Stimulated activated CD4-positive, alpha-beta T cell treated with anti-CD3 and anti-CD28 coated beads, Interleukin-15, amount 100 ng/mL, for 1 hour (primary cell): ENCODE results near the gene JAKMIP2.
A peak's percentile ranks its signal among the peaks of the same experiment; 100 is the strongest.
"Not testable (repeated sequence)": the region's sequence is repeated elsewhere in the genome, so short reads cannot be mapped to it uniquely, and the experiment has no call there.

Source experiments
- DNase-seq, 2 donors: peaks; one replicate each; pipeline ENCODE4 v3.0.0-alpha.2; 2020; ENCODE audit warnings: low read depth in 1 of 2, low spot score in 1 of 2

The JAKMIP2 gene

DNA sequence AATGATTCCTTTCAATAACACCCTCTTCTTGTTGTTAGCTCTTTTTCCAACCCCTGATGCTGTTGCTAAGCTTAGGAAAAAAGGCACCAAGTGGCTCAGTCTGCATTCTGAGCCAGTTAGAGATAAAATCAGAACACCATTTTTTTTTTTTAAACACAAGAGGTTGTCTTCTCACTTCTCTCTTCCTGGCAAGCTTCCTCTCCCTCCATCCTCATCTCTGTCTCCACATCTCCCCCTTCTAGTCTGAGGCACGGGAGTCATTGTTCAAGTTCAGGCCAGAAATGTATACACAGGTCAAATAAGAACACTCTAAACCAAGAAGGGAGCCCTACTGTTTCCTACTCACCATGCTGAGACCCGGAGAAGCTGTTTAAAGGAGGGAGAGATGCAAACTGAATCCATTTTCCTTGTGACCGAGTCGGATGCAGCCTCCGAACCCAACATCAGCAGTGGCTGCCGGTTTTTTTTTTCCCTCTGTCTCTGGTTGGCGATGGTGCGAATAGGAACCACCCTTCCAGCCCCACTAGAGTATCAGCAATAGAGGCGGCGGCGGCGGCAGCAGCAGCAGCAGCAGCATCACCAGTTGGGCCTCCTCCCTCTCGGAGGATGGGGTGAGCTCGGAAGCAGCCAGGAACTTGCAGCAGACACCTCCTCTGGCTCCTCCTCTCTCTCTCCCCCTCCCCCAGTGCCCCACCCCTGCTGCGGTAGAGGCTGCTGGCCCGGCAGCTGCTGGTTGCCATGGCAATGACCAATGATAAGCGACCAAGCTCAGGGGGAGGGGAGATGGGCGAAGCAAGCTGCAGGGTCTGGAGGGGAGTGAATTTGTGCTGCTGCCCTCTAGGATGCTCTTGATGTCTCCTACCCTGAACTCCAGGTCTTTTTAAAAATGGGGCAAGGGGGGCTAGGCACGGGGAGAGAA, at the start of gene JAKMIP2:
TSS of gene JAKMIP2 (minus strand) at position 619 of the 919 bp plus-strand sequence. CDS start 110,922 bp downstream, outside the sequence.
- DNase-seq: peak; percentile 47 to 70

DNA sequence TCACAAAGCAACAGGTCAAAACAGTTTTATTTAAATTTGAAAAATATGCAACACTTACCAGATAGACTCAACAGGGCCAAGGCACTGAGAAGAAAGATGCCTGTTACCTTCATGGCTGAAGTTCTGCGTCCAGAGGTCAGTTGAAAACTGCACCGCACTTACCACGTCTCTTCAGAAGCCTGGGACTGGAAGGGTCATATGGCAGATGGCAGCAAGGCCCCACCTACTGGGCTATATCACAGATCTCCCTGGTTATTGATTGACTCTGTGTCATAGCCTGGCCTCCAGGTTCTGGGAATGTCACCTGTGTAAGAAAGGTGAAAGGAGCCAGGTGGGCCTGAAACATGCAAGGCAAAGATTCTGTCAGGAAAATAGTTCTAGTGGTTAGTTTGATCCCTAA, 48.9 kb upstream of the JAKMIP2 start, which contains the start of gene SPINK1:
TSS of gene SPINK1 (minus strand) at position 207 of the 400 bp plus-strand sequence. CDS start at position 113, 94 bp downstream.
- no peak for DNase-seq

DNA sequence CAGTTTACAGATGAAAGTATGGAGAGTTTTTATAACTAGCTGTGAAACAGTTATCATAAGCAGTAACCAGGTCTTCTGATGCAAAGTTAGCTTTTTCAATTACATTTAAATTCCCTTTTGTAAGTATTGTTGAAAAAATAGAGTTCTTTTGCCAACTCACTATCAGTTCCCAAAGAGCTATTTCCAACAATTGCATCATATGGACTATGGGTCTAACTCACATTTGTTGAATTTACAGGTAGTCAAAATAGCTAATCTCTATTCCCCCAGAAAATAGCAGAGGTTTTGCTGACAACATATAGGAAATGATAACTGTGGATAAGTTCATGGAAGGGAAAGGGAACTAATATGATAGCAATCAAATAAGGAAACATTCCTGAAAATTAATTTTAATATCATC, 47.5 kb upstream of the JAKMIP2 start:
- no peak for DNase-seq

DNA sequence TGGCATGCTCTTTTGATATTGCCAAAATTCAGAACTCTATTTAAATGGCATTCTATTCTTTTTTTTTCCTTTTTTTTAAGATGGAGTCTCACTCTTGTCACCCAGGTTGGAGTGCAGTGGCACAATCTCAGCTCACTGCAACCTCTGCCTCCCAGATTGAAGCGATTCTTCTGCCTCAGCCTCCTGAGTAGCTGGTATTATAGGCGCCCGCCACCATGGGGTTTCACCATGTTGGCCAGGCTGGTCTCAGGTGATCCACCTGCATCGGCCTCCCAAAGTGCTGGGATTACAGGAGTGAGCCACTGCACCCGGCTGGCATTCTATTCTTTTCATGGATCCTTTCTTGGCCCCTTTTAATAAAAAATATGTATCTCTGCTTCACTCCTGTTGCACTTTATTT, 44.5 kb upstream of the JAKMIP2 start:
- DNase-seq: not testable (repeated sequence)

DNA sequence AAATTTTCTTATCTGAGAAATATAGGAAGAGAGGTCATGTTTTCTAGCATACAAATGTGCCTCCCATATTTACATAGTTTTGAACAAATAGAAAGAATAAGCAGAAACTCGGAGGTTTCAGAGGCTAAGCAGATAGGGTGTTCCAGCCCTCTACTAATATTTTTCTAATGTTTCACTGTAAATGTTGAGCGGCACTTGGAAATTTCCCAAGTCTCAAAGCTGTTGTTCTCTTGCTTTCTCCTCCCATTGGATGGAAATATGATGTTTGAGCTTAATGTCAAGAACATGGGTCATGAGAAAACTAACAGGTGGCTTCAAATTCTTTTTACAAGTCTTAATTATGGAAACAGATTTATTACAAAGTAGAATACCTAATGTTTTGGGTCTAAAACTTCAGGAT, 43.8 kb upstream of the JAKMIP2 start:
- no peak for DNase-seq

DNA sequence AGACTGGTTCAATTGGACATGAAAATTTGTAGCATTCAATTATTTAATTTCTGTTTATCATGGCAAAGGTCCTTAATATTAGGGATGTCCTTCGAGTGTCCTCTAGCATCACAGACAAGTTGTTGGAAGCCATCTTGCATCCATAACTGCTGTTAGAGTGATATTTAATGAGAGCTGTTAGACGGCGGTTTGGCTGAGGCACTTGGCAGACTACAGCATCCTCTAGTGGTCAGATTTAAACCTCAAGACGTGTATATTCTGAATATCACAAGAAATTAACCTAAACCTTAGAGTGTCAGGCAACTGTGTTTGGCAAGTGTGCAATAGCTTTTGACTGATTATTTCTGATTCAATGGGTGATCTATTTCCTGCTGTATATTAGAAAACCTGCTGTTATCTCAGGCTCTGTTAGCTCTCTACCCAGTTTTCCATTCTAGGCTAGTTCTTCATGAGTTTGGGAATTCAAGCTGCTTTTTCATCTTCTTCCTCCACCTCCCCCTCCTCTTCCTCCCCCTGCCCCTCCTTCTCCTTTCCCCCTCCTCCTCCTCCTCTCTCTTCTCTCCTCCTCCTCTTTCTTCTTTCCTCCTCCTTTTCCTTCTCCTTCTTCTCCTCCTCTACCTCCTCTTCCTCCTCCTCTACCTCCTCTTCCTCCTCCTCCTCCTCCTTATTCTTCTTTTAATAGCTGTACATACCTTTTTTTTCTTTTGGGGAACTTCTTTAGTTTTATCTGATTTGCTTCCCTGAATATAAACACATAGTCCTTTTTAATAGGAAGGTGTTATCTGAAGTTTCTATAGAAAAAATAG, 40.4 kb upstream of the JAKMIP2 start:
- DNase-seq: no peak

DNA sequence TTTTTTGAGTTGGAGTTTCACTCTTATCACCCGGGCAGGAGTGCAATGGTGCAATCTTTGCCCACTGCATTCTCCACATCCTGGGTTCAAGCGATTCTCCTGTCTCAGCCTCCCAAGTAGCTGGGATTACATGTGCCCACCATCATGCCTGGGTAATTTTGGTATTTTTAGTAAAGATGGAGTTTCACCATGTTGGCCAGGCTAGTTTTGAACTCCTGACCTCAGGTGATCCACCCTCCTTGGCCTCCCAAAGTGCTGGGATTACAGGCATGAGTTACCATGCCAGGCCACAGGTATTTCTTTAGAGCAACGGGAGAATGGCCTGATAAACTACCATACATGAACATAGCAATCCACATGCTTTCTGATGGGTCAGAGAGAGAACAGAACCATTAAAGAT, 39.7 kb upstream of the JAKMIP2 start:
- DNase-seq: not testable (repeated sequence)

DNA sequence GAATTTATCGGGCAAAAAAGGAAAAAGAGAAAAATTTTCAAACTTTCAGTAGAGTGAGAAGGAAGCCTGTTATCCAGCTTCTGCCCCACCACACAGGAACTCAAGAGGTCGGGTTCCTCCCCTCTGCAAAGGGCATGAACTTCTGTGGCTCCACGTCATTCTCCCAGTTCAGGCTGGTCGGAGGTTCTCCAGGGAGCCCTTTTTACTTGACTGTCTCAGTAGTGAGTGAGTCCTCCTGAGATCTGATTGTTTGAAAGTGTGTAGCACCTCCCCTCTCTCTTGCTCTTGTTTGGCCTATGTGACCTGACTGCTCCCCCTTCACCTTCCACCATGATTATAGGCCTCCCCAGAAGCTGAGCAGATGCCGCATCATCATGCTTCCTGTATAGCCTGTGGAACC, 39.2 kb upstream of the JAKMIP2 start:
- no peak for DNase-seq

DNA sequence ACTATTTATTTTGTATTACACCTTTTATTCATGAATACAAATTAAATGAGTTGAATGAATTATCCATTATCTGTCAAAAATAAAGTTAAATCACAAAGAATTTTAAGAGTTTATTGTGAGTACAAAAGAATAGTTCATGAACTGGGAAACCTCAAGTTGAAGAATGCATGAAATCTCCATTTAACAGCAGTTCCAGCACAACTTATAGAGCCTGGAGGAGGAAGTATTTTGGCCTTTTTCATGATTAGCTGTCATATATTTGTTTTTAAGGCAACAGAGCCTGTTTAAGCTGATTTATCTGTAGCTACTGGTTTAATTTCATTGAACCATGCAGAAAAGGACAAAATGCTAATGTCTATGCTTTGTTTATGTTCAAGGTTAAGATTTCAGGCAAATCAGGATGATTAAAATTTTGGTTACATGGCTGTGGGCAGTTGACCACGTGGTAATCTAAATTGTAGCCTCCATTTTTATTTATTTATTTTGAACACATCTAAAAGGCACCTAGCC, 36.8 kb upstream of the JAKMIP2 start:
- DNase-seq: no peak

DNA sequence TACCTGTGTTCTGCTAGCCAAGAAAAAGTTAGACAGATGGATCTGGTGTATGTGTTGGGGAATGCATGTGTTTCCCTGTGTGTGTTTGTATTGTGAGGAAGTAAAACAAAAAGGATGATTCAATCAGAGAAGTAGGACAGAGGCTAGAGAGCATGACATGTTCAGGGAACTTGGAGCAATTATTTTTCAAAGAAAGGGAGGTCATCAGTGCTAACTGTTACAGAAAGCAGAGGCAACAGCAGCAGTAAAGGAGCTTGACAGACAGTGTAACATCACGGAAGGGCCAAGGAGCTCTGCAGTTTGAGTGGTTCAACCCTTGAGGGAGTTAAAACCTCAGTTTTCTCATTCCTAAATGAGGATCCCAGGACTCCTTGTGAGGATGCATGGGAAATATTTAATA, 35.8 kb upstream of the JAKMIP2 start:
- no peak for DNase-seq

DNA sequence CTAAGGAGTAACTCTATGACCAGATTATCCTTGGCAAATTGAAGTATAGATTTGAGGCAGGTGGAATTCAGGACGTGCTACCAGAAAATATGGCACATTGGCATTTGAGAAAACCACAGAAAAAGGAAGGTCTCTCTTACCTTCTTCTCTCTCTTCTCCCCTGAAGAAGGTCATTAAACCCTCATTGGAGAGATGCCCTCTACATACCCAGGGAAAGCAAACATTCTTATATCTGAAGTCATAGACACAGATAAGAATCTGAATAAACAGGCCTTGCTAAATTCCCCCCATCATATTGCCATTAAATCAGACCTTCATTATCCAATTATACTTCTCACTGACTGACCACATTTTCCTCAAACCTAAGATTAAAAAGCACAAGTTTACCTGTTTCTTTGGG, 31.2 kb upstream of the JAKMIP2 start:
- DNase-seq: no peak

DNA sequence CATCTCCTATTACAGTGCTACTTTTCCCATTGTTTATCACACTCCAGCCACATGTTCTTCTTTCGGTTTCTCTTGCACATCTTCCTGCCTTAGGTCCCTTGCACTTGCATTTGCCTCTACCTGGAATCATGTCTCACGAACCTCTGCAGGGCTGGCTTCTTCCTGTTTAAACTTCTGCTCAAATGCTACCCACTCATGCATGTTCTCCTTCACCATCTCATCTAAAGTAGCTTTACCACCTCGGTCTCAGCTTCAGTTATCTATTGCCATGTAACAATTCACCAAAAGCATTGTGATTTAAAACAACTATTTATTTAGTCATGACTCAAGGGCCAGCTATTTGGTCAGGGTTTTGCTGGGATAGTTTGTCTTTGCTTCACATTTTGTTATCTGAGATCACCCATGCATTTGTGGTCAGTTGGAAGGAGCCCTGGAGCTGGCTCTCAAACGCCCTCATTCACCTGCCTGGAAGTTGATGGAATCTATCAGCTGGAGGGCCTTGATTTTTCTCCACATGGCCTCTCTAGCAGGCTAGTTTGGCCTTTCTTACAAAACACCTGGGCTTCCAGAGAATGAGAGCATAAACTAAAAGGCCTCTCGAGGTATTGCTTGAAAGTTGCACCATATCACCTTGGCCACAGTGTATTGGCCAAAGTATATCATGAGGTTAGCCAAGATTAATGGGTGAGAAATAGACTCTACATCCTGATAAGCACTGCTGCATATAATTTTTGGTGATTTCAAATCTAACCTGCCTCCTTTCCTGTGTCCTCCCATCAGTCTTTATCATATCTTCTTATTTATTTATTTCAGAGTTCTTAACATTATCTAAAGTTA, 27.5 kb upstream of the JAKMIP2 start:
- no peak for DNase-seq

DNA sequence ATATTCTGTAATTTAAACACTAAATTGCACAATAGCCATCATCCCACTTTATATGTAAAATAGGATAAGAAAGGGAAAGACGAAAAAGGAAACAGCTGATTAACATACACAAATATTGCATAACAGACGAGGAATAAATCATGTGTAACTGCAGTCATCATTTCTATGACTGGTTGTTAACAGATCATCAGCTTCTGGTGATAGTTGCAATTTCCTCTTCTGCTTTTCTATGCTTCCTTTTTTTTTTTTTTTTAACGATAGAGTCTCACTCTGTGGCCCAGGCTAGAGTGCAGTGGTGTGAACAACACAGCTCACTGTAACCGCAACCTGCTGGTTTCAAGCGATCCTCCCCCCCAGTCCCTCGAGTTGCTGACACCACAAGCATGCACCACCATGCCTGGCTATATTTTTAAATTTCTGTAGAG, 22.5 kb upstream of the JAKMIP2 start:
- DNase-seq: no peak

DNA sequence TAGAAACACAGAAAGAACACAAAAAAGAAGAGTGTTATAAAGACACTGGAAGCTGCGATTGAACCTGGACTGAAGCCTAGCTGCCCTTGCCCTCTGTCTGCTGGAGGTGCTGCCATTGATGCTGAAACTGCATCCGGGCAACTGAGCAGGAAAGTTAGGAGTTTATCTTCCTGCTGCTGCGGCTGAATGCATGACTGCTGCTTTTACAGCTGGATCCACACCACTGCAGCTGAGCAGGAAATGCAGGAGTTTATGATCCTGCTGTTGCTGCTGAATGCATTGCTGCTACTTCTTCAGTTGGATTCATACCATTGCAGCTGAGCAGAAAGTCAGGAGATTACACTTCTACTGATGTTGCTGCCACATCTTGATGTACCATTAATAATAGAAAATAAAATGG, 21.8 kb upstream of the JAKMIP2 start:
- DNase-seq: no peak

DNA sequence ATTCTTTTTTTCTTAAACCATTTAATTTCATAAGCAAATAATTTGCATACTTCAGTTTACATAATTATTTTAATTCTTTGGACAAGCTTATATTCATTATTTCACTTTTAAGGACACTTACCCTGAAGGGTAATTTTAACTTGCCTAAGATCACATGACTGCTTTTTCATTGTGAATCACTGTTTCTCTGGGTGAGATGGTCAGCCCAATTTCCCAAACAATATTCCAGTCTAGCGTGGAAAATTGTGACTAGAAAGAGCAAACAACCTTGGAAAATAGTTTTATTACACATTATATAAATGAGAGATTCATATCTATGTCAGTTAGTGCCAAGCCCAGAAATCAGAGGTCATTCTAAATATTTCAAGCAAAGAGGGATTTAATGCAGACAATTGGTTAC, 21.4 kb upstream of the JAKMIP2 start:
- DNase-seq: no peak

DNA sequence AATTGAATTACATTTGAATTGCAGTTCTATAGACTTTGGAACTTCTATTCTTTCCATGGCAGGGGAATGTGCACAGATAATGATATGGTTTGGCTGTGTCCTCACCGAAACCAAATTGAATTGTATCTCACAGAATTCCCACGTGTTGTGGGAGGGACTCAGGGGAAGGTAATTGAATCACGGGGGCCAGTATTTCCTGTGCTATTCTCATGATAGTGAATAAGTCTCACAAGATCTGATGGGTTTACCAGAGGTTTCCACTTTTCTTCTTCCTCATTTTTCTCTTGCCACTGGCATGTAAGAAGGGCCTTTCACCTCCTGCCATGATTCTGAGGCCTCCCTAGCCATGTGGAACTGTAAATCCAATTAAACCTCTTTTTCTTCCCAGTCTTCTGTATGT, 20.6 kb upstream of the JAKMIP2 start:
- DNase-seq: not testable (repeated sequence)

DNA sequence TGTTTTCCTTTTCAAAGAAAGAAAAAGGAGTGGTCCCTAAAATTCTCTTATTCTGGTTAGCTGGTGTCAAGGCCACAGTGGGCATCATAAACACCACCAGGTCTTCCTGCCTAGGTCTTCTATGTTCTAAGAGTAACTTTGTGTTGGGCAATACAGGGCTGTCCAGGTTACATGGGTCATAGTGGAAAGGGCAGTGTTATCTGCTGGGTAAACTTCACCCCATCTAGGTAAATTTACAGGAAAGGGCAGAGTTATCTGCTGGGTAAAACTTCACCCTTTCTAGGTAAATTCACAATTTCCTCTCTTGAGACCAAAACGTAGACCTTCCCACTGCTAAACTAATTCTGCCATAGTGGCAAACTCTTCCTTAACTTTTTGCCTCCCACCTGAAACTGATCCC, 18.9 kb upstream of the JAKMIP2 start:
- DNase-seq: no peak

DNA sequence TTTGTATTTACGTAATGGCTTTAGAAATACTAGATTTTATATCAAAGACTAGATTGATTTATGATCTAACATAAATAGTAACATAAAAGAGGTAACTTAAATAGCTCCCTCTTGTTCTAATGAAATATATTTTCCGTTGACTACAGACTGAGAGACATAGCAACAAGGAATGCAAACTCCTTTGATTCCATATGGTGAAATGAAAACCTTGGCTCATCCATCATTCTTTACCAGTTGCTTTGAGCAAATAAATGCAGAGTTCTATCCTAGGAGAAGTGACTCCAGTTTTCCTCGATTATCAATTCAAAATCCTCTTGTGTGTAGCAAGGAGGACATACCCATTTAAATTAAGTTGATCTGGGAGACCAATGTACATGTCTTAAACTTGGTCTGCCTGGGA, 18.0 kb upstream of the JAKMIP2 start:
- DNase-seq: no peak

DNA sequence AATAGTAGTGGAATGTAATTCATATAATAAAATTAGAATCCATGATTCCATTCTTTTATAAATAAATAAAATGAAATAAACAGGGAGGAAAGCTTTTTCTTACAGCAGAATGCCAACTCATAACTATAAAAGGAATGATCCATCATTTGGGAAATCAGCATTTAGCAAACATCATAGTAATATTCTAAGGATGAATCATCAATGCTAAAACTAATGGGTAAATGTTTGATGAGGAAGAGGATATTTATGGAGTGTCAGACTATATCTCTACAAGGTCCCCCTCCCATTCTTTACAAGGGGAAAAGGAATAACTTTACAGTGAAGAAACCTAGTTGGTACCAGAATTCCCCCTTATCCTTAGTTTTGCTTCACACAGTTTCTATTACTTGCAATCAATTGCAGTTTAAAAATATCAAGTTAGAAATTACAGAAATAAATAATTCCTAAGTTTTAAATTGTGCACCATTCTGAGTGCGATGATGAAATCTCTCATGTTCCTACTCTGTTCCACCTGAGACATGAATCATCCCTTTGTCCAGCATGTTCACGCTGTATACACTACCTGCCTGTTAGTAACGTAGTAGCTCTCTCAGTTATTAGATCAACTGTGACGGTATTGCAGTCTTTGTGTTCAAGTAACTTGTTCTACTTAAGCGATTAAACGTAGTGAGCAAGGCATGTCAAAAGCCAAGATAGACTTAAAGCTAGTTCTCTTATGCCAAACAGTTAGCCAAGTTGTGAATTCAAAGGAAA, 14.2 kb upstream of the JAKMIP2 start:
- no peak for DNase-seq

DNA sequence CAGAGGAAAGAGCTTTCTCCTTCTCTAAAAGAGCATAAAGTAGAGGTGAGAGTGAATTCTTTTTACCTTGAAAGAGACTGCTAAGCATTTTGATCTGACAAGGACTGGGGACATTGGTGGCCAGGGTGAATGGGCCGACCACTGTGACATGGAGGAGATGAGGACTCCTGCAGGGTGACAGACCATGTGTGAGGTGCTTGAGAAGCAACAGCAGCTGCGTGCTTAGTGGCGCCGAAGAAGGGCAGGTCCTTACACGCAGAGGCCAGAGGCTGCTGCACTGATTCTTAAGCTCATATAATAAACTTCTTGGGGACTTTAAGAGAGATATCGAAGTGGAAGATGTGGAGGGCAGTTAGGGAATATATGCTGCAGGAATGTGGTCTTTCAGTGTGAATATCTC, 8.7 kb upstream of the JAKMIP2 start:
- DNase-seq: no peak
